ENCODE measurements around the gene SNAPC3.
"Not testable (repeated sequence)": the region's sequence is repeated elsewhere in the genome, so short reads cannot be mapped to it uniquely, and the experiment has no call there.

SNAPC3 gene

DNA sequence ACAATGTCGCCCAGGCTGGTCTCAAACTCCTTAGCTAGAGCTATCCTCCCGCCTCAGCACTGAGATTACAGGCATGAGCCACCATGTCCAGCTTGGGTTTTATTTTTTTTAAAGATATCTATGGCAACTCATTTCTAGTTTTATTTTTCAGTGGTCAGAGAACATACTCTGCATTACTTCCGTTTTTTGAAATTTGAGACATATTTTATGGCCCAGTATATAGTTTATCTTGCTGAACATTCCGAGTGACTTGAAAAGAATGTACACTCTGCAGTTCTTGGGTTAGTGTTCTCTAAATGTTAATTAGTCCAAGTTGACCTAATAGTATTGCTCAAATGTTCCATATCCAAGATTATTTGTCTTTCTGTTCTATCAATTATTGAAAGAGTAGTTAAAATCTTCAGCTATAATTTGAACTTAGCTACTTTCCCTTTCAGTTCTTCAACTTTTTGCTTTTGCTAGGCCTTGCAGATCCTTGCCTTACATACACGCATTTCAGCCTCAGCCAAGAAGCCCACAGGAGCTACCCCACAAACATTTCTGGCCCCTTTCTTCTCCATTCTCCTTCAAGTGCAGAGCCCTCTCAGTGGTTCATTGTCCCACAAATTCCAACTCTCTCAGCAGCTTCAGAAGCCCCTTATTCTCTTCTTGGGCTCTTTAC lies 22.3 kb upstream of the SNAPC3 start:
- Histone ChIP-seq H3K36me3 (ENCODE audit: insufficient read depth, low read length) (no peaks in the 10 kb centered on the region), H3K9me3 (ENCODE audit: low read length) (no peaks in the 10 kb centered on the region), H3K4me3 (ENCODE audit: low read length) (no peak overlapping the region), H2AFZ (ENCODE audit: low read depth, low read length) (no peak overlapping the region), H3K4me1 (ENCODE audit: insufficient read depth, low read length) (no peaks in the 10 kb centered on the region), H3K27me3 (ENCODE audit: insufficient read depth, low read length) (no peaks in the 10 kb centered on the region)

DNA sequence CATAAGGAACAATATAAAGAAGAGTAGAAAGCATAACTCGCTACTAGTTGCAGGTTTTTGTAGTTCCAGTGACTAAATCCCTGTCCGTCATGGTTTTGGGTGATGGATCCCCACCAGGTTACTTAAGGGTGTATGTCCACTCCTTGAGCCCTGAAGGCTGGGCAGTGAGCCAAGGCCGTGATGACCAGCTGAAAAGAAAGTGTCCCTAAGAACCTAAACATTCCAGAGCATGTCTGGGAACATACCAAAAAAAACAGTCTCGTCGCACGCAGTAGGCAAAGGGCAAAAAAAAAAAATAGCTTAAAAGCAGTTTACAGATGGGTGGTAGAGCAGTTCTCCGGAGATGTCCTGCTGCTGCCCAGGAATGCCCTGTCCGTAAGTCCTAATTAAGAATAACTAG lies 21.4 kb upstream of the SNAPC3 start:
- H3K27me3 ChIP-seq (ENCODE audit: insufficient read depth, low read length) = no peaks in the 10 kb centered on the region
- H3K9me3 ChIP-seq (ENCODE audit: low read length) = no peaks in the 10 kb centered on the region
- no peak overlapping the region for H3K4me3 ChIP-seq (ENCODE audit: low read length)
- H2AFZ ChIP-seq (ENCODE audit: low read depth, low read length) = no peak overlapping the region
- H3K36me3 ChIP-seq (ENCODE audit: insufficient read depth, low read length) = no peaks in the 10 kb centered on the region
- no peaks in the 10 kb centered on the region for H3K4me1 ChIP-seq (ENCODE audit: insufficient read depth, low read length)

DNA sequence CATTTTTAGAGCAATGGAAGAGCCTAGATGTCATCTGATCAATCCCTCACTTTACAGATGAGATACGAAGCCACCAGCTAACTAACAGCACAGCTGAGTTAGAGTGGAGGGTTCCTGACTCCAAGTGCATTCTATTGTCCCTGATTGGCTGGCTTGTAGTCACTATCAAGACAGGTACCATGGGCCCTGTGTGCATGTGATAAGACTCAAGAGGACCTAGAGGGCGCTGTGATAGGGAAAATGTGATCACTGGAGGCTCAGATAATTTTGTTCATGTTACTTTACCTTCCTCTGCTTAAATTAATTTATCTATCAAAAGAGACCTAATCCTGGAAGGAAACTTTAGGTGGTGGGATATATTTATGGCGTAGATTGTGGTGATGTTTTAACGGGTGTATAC lies 19.5 kb upstream of the SNAPC3 start:
- H3K4me1 ChIP-seq (ENCODE audit: insufficient read depth, low read length) = no peaks in the 10 kb centered on the region

DNA sequence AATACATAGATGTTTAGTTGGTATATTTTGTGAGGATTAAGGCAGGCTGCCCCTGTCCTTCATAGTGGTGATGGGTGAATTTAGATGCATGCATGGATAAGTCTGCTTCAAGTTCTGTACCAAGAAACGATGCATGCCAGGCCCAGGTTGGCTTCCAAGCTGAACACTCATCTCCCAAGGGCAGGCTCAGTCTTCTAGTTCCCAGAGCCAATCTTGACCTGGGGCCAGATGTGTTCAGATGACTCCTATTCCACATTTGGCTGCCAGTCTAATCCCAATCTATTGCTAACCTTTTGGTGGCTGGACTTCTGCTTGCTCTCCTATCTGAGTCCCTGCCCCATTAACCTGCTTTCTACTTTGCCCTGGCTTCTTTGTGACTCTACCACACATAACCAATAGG lies 18.5 kb upstream of the SNAPC3 start:
- H3K27me3 ChIP-seq (ENCODE audit: insufficient read depth, low read length) = no peaks in the 10 kb centered on the region
- H3K4me1 ChIP-seq (ENCODE audit: insufficient read depth, low read length) = no peaks in the 10 kb centered on the region
- no peak overlapping the region for H2AFZ ChIP-seq (ENCODE audit: low read depth, low read length)
- no peaks in the 10 kb centered on the region for H3K9me3 ChIP-seq (ENCODE audit: low read length)
- H3K36me3 ChIP-seq (ENCODE audit: insufficient read depth, low read length) = no peaks in the 10 kb centered on the region
- H3K4me3 ChIP-seq (ENCODE audit: low read length) = no peak overlapping the region

More for the DNA sequence above, 19.5 kb upstream of the SNAPC3 start:
- no peak overlapping the region for H2AFZ ChIP-seq (ENCODE audit: low read depth, low read length)
- no peak overlapping the region for H3K4me3 ChIP-seq (ENCODE audit: low read length)
- H3K36me3 ChIP-seq (ENCODE audit: insufficient read depth, low read length) = no peaks in the 10 kb centered on the region
- H3K9me3 ChIP-seq (ENCODE audit: low read length) = no peaks in the 10 kb centered on the region
- H3K27me3 ChIP-seq (ENCODE audit: insufficient read depth, low read length) = no peaks in the 10 kb centered on the region

DNA sequence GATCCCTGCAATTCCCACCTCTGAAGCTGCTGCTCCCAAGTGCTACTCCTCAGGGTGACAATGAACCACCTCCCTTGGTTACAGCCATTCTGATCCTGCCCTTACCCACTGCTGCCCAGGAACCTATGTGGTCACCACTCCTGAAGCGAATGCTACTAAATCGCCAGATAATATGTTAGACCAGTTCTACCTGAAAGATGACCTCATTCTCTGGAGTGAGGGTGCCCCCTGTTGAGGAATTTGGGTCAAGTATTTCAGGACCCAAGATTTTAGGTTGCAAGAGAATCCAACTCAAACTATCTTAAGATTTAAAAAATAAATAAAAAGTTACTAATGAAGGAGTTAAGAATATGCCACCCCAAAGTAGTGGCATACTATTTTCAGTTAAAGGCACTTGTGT lies 5.8 kb upstream of the SNAPC3 start:
- Histone ChIP-seq H3K9me3 (ENCODE audit: low read length) (no peaks in the 10 kb centered on the region), H3K4me3 (ENCODE audit: low read length) (no peak overlapping the region), H3K27me3 (ENCODE audit: insufficient read depth, low read length) (no peaks in the 10 kb centered on the region), H3K36me3 (ENCODE audit: insufficient read depth, low read length) (no peaks in the 10 kb centered on the region), H3K4me1 (ENCODE audit: insufficient read depth, low read length) (peaks cover 2% of the 10 kb centered on the region), H2AFZ (ENCODE audit: low read depth, low read length) (no peak overlapping the region)

DNA sequence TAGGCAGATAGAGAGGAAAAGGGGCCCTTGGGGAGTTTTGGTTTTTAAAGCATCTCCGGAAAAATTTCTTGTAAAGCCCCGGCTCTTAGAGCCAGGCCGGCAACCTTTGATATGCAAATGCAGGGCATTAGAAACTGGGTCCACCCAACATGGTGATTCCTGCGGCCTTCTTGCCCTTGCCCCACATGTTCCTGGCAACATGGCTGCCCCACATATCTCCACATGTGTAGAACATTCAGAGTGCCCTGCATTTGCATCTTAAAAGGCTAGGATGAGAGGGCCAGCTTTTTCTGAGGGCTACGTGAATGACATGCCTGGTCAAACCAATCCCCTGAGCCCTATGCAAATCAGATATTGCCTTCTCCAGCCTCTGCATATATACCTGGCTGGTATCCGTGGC lies 5.0 kb upstream of the SNAPC3 start:
- H3K4me1 ChIP-seq (ENCODE audit: insufficient read depth, low read length) = peaks cover 7% of the 10 kb centered on the region
- no peaks in the 10 kb centered on the region for H3K36me3 ChIP-seq (ENCODE audit: insufficient read depth, low read length)

DNA sequence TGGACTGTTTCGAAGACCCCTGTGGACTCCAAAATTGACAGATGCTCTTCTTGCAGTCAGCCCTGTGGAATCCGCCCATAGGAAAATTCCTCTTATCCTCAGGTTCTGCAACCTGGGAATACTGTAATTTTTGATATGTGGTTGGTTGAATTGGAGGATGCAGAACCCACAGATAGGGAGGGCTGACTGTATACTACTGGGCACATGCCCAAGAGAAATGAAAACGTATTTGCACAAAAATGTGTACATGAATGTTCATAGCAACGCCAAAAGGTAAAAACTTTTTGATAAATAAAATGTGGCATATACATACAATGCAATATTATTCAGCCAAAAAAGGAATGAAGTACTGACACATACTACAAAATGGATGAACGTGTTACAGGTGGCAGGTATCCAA lies 1.9 kb upstream of the SNAPC3 start:
- peaks cover 23% of the 10 kb centered on the region for H3K4me1 ChIP-seq (ENCODE audit: insufficient read depth, low read length)
- peaks cover 14% of the 10 kb centered on the region for H3K36me3 ChIP-seq (ENCODE audit: insufficient read depth, low read length)
- no peaks in the 10 kb centered on the region for H3K27me3 ChIP-seq (ENCODE audit: insufficient read depth, low read length)
- no peaks in the 10 kb centered on the region for H3K9me3 ChIP-seq (ENCODE audit: low read length)
- H3K4me3 ChIP-seq (ENCODE audit: low read length) = no peak overlapping the region
- no peak overlapping the region for H2AFZ ChIP-seq (ENCODE audit: low read depth, low read length)

More for the DNA sequence above, 5.0 kb upstream of the SNAPC3 start:
- Histone ChIP-seq H3K27me3 (ENCODE audit: insufficient read depth, low read length) (no peaks in the 10 kb centered on the region), H3K9me3 (ENCODE audit: low read length) (no peaks in the 10 kb centered on the region), H2AFZ (ENCODE audit: low read depth, low read length) (peak overlapping the region; percentile 16), H3K4me3 (ENCODE audit: low read length) (no peak overlapping the region)

DNA sequence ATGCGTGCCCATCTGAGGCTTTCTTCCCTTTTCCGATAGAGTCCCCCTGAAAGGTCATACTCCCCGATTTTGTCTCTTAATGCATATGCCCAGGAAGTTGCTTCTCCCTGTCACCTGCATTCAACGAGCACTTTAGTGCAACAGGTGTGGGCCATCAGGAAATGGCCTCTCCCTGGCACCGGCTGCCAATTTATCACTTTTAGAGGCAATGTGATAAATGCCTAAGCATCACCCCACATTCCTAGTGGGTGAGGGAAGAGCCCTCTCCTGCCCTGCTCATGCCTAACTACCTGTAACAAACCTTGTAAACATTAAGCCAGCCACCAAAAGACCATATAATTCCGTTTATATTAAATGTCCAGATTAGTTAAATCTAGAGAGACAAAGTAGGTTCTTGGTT lies 1.1 kb upstream of the SNAPC3 start:
- Histone ChIP-seq H3K4me3 (ENCODE audit: low read length) (no peak overlapping the region), H2AFZ (ENCODE audit: low read depth, low read length) (no peak overlapping the region), H3K9me3 (ENCODE audit: low read length) (no peaks in the 10 kb centered on the region), H3K36me3 (ENCODE audit: insufficient read depth, low read length) (peaks cover 22% of the 10 kb centered on the region), H3K4me1 (ENCODE audit: insufficient read depth, low read length) (peaks cover 23% of the 10 kb centered on the region), H3K27me3 (ENCODE audit: insufficient read depth, low read length) (no peaks in the 10 kb centered on the region)

DNA sequence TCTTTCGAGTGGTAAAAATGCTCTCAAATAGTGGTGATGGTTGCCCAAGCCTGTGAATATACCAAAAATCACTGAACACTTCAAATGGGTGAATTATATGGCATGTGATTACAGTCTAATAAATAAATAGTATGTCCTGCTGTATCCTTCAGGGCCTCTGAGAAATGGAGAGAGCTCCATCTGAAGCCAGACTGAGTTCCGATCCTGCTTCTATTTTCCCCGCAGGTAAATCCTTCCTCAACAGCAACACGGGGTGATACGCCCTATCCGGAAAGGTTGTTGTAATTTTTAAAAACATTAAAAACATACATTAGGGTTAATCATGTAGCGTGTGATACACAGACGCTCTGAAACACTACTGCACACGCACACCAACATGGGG lies 695 bp upstream of the SNAPC3 start:
- H3K27me3 ChIP-seq (ENCODE audit: insufficient read depth, low read length) = no peaks in the 10 kb centered on the region
- peaks cover 26% of the 10 kb centered on the region for H3K36me3 ChIP-seq (ENCODE audit: insufficient read depth, low read length)
- H3K4me1 ChIP-seq (ENCODE audit: insufficient read depth, low read length) = peaks cover 23% of the 10 kb centered on the region
- peak overlapping the region; percentile 95 for H3K4me3 ChIP-seq (ENCODE audit: low read length)
- H2AFZ ChIP-seq (ENCODE audit: low read depth, low read length) = peak overlapping the region; percentile 51
- H3K9me3 ChIP-seq (ENCODE audit: low read length) = no peaks in the 10 kb centered on the region

DNA sequence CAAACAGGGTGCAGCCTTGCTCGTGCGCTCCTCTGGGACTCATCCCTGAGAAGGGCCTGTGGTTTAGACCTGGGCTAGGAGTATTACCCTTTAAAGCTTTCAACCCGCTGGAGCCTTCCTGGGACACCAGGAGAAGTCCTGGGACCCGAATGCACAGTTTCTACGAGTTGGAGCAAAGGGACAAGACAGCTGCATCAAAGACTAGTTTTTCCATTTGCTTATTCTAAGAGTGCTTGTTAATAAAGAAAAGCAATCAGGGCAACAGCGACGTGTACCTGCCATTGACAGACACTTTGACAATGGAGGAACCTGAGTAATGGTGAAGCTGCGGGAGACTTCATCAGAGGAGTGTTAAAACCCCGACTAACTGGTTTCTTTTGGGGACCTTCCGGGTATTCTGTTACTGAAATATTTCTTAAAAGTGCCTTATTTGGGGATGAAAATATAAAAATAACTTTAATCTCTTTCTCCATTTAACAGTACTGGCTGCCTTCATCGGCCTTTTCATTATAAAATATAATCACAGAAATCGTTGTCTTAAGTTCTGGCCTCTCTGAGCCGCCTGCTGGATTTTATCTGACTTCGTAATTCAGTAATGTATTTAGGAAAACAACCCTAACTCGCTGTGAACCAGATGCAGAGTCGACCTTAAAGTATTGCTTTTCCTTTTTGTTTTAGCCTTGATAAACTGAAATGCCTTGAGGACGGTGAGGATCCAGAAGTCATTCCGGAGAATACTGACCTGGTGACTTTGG lies 732 bp downstream of the SNAPC3 start:
- no peaks in the 10 kb centered on the region for H3K9me3 ChIP-seq (ENCODE audit: low read length)
- peaks cover 21% of the 10 kb centered on the region for H3K4me1 ChIP-seq (ENCODE audit: insufficient read depth, low read length)
- peaks cover 31% of the 10 kb centered on the region for H3K36me3 ChIP-seq (ENCODE audit: insufficient read depth, low read length)
- peak overlapping the region; percentile 51 for H2AFZ ChIP-seq (ENCODE audit: low read depth, low read length)
- H3K27me3 ChIP-seq (ENCODE audit: insufficient read depth, low read length) = no peaks in the 10 kb centered on the region
- H3K4me3 ChIP-seq (ENCODE audit: low read length) = peak overlapping the region; percentile 95

DNA sequence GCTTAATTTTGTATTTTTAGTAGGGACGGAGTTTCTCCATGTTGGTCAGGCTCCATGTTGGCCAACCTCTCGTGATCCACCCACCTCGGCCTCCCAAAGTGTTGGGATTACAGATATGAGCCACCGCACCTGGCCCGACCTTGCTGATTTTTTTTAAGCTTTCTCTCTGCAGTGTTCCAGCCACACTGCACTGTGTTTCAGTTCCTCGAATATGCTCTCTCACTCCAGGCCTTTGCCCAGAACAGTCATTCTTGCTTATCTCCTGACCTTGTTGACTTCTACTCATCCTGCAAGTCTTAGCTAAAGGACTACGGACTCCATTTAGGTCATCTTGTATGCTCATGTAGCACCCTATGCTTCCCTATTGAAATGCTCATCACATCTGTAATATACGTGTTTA lies 3.3 kb downstream of the SNAPC3 start:
- H2AFZ ChIP-seq (ENCODE audit: low read depth, low read length) = no peak overlapping the region
- H3K27me3 ChIP-seq (ENCODE audit: insufficient read depth, low read length) = no peaks in the 10 kb centered on the region
- peaks cover 47% of the 10 kb centered on the region for H3K36me3 ChIP-seq (ENCODE audit: insufficient read depth, low read length)
- no peaks in the 10 kb centered on the region for H3K9me3 ChIP-seq (ENCODE audit: low read length)
- peaks cover 21% of the 10 kb centered on the region for H3K4me1 ChIP-seq (ENCODE audit: insufficient read depth, low read length)
- H3K4me3 ChIP-seq (ENCODE audit: low read length) = no peak overlapping the region

DNA sequence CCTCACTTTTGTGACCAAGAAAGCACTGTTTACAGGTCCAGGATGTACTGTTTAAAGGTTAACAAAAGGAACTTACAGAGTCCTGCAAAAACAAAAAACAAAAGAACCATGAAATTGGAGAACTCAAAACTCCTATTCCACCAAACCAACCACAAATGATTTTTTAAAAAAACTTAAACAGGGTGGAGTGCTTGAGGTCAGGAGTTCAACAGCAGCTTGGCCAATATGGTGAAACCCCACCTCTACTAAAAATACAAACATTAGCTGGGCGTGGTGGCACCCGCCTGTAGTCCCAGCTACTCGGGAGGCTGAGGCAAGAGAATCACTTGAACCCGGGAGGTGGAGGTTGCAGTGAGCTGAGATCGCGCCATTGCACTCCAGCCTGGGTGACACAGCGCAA lies 5.0 kb downstream of the SNAPC3 start:
- peaks cover 57% of the 10 kb centered on the region for H3K36me3 ChIP-seq (ENCODE audit: insufficient read depth, low read length)
- not testable (repeated sequence) for H3K9me3 ChIP-seq (ENCODE audit: low read length); H3K4me3 ChIP-seq (ENCODE audit: low read length); H2AFZ ChIP-seq (ENCODE audit: low read depth, low read length); H3K27me3 ChIP-seq (ENCODE audit: insufficient read depth, low read length)
- H3K4me1 ChIP-seq (ENCODE audit: insufficient read depth, low read length) = peaks cover 16% of the 10 kb centered on the region

DNA sequence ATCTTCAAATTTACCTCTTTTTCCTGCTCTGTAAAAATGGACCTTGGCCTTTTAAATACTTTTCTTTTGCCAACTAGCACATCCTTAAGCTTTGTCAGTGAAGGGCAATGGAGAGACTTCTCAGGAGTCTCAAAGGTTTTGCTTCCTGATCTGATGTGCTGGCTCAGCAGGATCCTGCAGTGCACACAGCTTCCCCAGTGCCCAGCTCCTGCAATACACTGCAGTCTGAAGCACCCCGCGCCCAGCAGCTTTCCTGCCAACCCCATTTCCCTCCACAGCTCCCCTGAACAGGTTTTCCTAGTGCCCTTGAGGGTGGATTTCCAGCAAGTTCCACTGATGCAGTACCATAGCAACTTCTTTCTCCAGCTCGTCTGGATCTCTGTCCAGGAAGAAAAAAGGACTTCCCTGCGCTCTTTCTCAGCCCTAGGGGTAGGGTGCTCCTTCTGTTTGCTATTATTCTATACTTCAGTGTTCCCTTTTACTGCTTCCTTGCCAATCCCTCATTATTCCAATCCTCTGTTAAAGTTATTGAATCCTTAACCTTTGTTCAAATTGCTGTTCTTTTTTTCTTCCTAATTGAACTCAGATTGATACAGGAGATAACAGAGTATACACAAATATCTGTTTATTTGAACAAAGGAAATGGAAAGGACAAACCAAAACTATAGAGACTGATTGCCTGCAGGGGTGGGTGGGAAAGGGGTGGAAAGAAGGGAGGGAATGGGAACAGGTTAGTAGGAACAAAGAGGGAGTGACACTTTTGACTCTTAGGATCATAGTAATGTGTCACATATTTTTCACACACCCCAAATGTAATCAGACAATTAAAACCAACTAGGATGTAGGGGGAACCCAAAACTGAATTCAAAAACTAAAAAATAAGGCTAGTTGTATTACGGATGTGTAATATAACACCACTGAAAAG lies 8.5 kb downstream of the SNAPC3 start:
- Histone ChIP-seq H3K36me3 (ENCODE audit: insufficient read depth, low read length) (peaks cover 65% of the 10 kb centered on the region), H2AFZ (ENCODE audit: low read depth, low read length) (no peak overlapping the region), H3K4me3 (ENCODE audit: low read length) (no peak overlapping the region), H3K4me1 (ENCODE audit: insufficient read depth, low read length) (no peaks in the 10 kb centered on the region), H3K27me3 (ENCODE audit: insufficient read depth, low read length) (no peaks in the 10 kb centered on the region), H3K9me3 (ENCODE audit: low read length) (peaks cover 8% of the 10 kb centered on the region)

Data from neuron (in vitro differentiated cells).